ENCODE results near the gene SNTA1.
A peak's percentile ranks its signal among the peaks of the same experiment; 100 is the strongest.
"Not testable (repeated sequence)": the region's sequence is repeated elsewhere in the genome, so short reads cannot be mapped to it uniquely, and the experiment has no call there.

Gene SNTA1

GRCh38 chr20:33465481-33466302, 22.1 kb upstream of the SNTA1 start:
- no peak for DNase-seq

GRCh38 chr20:33464759-33465158, 21.2 kb upstream of the SNTA1 start:
- not testable (repeated sequence) for DNase-seq

GRCh38 chr20:33463332-33464101, 20.0 kb upstream of the SNTA1 start:
- no peak for DNase-seq

- DNase-seq: no peak
These were observed 17.1 kb upstream of the SNTA1 start for GRCh38 chr20:33460711-33461110.

- no peak for DNase-seq
These were observed 16.0 kb upstream of the SNTA1 start for GRCh38 chr20:33459599-33459998.

GRCh38 chr20:33456916-33457642, 13.5 kb upstream of the SNTA1 start:
- DNase-seq: peak; percentile 81

- DNase-seq: no peak
These were observed 7.3 kb upstream of the SNTA1 start for GRCh38 chr20:33450867-33451266.

GRCh38 chr20:33445881-33446625, 2.5 kb upstream of the SNTA1 start:
- DNase-seq: no peak

GRCh38 chr20:33444797-33445560, 1.4 kb upstream of the SNTA1 start:
- peak; percentile 41 for DNase-seq

GRCh38 chr20:33443006-33443511, 504 bp downstream of the SNTA1 start:
- peak; percentile 24 for DNase-seq

- no peak for DNase-seq
These were observed 1.2 kb downstream of the SNTA1 start for GRCh38 chr20:33442136-33443005.

- no peak for DNase-seq
These were observed 2.2 kb downstream of the SNTA1 start for GRCh38 chr20:33441142-33441955.

- not testable (repeated sequence) for DNase-seq
These were observed 3.0 kb downstream of the SNTA1 start for GRCh38 chr20:33440562-33440961.

GRCh38 chr20:33438481-33438880, 5.1 kb downstream of the SNTA1 start:
- peak; percentile 43 for DNase-seq

GRCh38 chr20:33437141-33437911, 6.2 kb downstream of the SNTA1 start:
- DNase-seq: no peak

- no peak for DNase-seq
These were observed 9.1 kb downstream of the SNTA1 start for GRCh38 chr20:33434434-33434833.

- no peak for DNase-seq
These were observed 9.9 kb downstream of the SNTA1 start for GRCh38 chr20:33433465-33434234.

GRCh38 chr20:33431797-33432381, 11.7 kb downstream of the SNTA1 start:
- DNase-seq: no peak

Data from hematopoietic multipotent progenitor cell treated with erythropoietin and hydrocortisone succinate and interleukin-3 and kit ligand, for 6 days (in vitro differentiated cells).